Endothelial cell of umbilical vein (primary cell): ENCODE results near the gene CCDC196. TPM values are rescaled to one million over a fixed set of nuclear protein-coding genes. Genes with fewer than 3 reads are reported as not detected.

ENCODE experiments used
- BruUV-seq: library from RNA; stranded (reverse); fragments of 400-500 nt; replicated peaks from 2 replicates; lab custom pipeline; 2021; lab: Mats Ljungman, UMichigan
- CTCF ChIA-PET: fragments of 300-600, 350-600 bp; sonication (Branson Sonifier 250); formaldehyde crosslinking; loops from one replicate; lab custom pipeline; 2021; ENCODE audit warnings: antibody characterized with exemption, inconsistent platforms; lab: Charles Lee
- POLR2A ChIA-PET: fragments of 300-600, 350-600 bp; sonication (Branson Sonifier 250); formaldehyde crosslinking; loops from one replicate; lab custom pipeline; 2021; ENCODE audit warnings: antibody characterized with exemption, inconsistent platforms; lab: Charles Lee
- DNase-seq: peaks from one replicate; pipeline ENCODE4 v3.0.0-alpha.2; 2011; ENCODE audit warnings: low read depth, low spot score
- FAIRE-seq: peaks from 2 replicates; lab custom pipeline; 2011; peaks lifted over from hg19 to GRCh38; lab: Jason Lieb, UNC
- H2AFZ ChIP-seq: 2 replicates; pipeline ENCODE4 v1.6.0; 2012; ENCODE audit warnings: low read depth, low read length, control low read depth, inconsistent platforms
- H3K27ac ChIP-seq: 2 replicates; pipeline ENCODE4 v1.5.1; 2011; ENCODE audit warnings: low read depth, mild to moderate bottlenecking, control low read depth, low read length, moderate library complexity; ENCODE audit not compliant: insufficient read depth
- H3K27me3 ChIP-seq, 2 experiments: 2 replicates each; pipeline versions ENCODE4 v1.6.0 to v1.6.1; 2011; ENCODE audit warnings: low read length in 2 of 2, mixed read lengths in 1 of 2; ENCODE audit not compliant: control insufficient read depth in 2 of 2, insufficient read depth in 2 of 2
- H3K36me3 ChIP-seq, 2 experiments: 2 replicates in 1 of 2; 3 replicates in 1 of 2; pipeline ENCODE4 v1.5.1; 2011; ENCODE audit warnings: low read length in 2 of 2, mild to moderate bottlenecking in 1 of 2, moderate library complexity in 1 of 2; ENCODE audit not compliant: control insufficient read depth in 2 of 2, insufficient read depth in 2 of 2; ENCODE audit errors: extremely low read depth in 1 of 2
- H3K4me1 ChIP-seq: 3 replicates; pipeline ENCODE4 v1.5.1; 2011; ENCODE audit warnings: mild to moderate bottlenecking, low read length; ENCODE audit not compliant: control insufficient read depth, insufficient read depth; ENCODE audit errors: extremely low read depth
- H3K4me2 ChIP-seq: 2 replicates; pipeline ENCODE4 v1.6.1; 2011; ENCODE audit warnings: low read length, control low read depth, mixed read lengths; ENCODE audit not compliant: insufficient read depth
- H3K4me3 ChIP-seq, 3 experiments: fragments of 200-600 bp in 1 of 3; sonication (generic), shearing (Covaris generic) in 1 of 3; replicated peaks in 1 of 3; 2 replicates each; pipeline ENCODE4 v1.5.1; 2011 to 2016; ENCODE audit warnings: control low read depth in 3 of 3, low read length in 3 of 3, mild to moderate bottlenecking in 2 of 3, inconsistent platforms in 1 of 3, low read depth in 1 of 3, moderate library complexity in 1 of 3; ENCODE audit not compliant: insufficient read depth in 1 of 3
- H3K79me2 ChIP-seq: 2 replicates; pipeline ENCODE4 v1.6.0; 2012; ENCODE audit warnings: low read length, inconsistent platforms; ENCODE audit not compliant: control insufficient read depth, insufficient read depth
- H3K9ac ChIP-seq: replicated peaks from 2 replicates; pipeline ENCODE3; 2011; ENCODE audit warnings: low read length, control low read depth; ENCODE audit not compliant: insufficient read depth; ENCODE audit errors: extremely low read depth
- H3K9me1 ChIP-seq: replicated peaks from 3 replicates; pipeline ENCODE4 v1.6.0; 2011; ENCODE audit warnings: mild to moderate bottlenecking, low read length; ENCODE audit not compliant: control insufficient read depth, insufficient read depth; ENCODE audit errors: extremely low read depth
- H3K9me3 ChIP-seq: replicated peaks from 2 replicates; pipeline ENCODE4 v1.5.1; 2012; ENCODE audit warnings: low read length, inconsistent platforms; ENCODE audit not compliant: control insufficient read depth, insufficient read depth
- H4K20me1 ChIP-seq: replicated peaks from 2 replicates; pipeline ENCODE3; 2011; ENCODE audit warnings: mild to moderate bottlenecking, low read length; ENCODE audit not compliant: control insufficient read depth, insufficient read depth; ENCODE audit errors: extremely low read depth
- CTCF ChIP-seq, 2 donors: IDR thresholded peaks; 1 replicate in 1 of 2; 2 replicates in 1 of 2; pipeline ENCODE4 v1.5.1; 2011; ENCODE audit warnings: low read length in 2 of 2, mild to moderate bottlenecking in 2 of 2, moderate library complexity in 2 of 2, control low read depth in 1 of 2, inconsistent platforms in 1 of 2, low read depth in 1 of 2; ENCODE audit not compliant: insufficient read depth in 1 of 2; ENCODE audit errors: extremely low read depth in 1 of 2
- EZH2 ChIP-seq: IDR thresholded peaks from 2 replicates; pipeline ENCODE4 v1.6.1; 2012; ENCODE audit warnings: borderline replicate concordance, low read depth, mild to moderate bottlenecking, moderate library complexity, low read length, inconsistent platforms; ENCODE audit not compliant: severe bottlenecking
- FOS ChIP-seq: IDR thresholded peaks from 2 replicates; pipeline ENCODE4 v1.6.1; 2011; ENCODE audit warnings: mild to moderate bottlenecking, low read length, moderate library complexity, borderline replicate concordance; ENCODE audit not compliant: insufficient read depth
- GATA2 ChIP-seq: IDR thresholded peaks from 2 replicates; pipeline ENCODE4 v1.7.0; 2011; ENCODE audit warnings: low read depth, mild to moderate bottlenecking, moderate library complexity, mixed read lengths, low read length; ENCODE audit not compliant: insufficient read length, insufficient read depth
- JUN ChIP-seq: IDR thresholded peaks from 2 replicates; pipeline ENCODE4 v1.6.1; 2011; ENCODE audit warnings: borderline replicate concordance, low read depth; ENCODE audit not compliant: insufficient read length, insufficient read depth
- MAX ChIP-seq: IDR thresholded peaks from 2 replicates; pipeline ENCODE4 v1.6.1; 2011; ENCODE audit not compliant: insufficient read depth, insufficient read length
- MYC ChIP-seq: IDR thresholded peaks from one replicate; pipeline ENCODE4 v1.6.1; 2011; ENCODE audit warnings: mild to moderate bottlenecking, low read depth, low read length
- POLR2A ChIP-seq: IDR thresholded peaks from 2 replicates; pipeline ENCODE4 v1.6.1; 2012; ENCODE audit warnings: low read depth, mild to moderate bottlenecking, control low read depth, low read length
- POLR2AphosphoS5 ChIP-seq: IDR thresholded peaks from 2 replicates; pipeline ENCODE4 v1.6.1; 2012; ENCODE audit warnings: low read depth, mild to moderate bottlenecking, control low read depth, low read length, moderate library complexity; ENCODE audit not compliant: insufficient read depth
- dilution Hi-C: fragments of 300-500 bp; cut with MboI; formaldehyde crosslinking; loops from one replicate; pipeline ENCODE4 v1.15.0; 2019; ENCODE audit warnings: low sequenced_read_pairs; ENCODE audit not compliant: extremely low pct_ligation_motif_present
- intact Hi-C: fragments of 100-400 bp; cut with micrococcal nuclease; formaldehyde crosslinking; loops from one replicate; pipeline ENCODE4 v1.10.0; 2022
- polyA plus RNA-seq, 4 experiments: library from polyadenylated mRNA; depleted of rRNA in 3 of 4; stranded (reverse) in 3 of 4; unstranded in 1 of 4; fragments of >200 nt; gene quantifications; 2 replicates each; pipeline versions ENCODE4 v1.2.1 to v1.2.3, GENCODE V29; 2011 to 2012; ENCODE audit warnings: missing spikeins in 1 of 4
- total RNA-seq: library from RNA; stranded (reverse); gene quantifications from 2 replicates; pipeline ENCODE4 v1.2.3, GENCODE V29; 2021

The CCDC196 gene
- total and polyA plus RNA-seq, 2 donors (not counting 3 experiments of a cell fraction or from before 2014, with no cell fraction given): not detected

GRCh38 chr14:66453469-66453868, 32.7 kb upstream of the CCDC196 start:
- Histone ChIP-seq H3K9me1 (no peaks in the 10 kb centered on the region), H4K20me1 (no peaks in the 10 kb centered on the region), H3K27me3 (no peaks in the 10 kb centered on the region), H3K4me1 (no peaks in the 10 kb centered on the region), H3K9ac (no peak overlapping the region), H3K79me2 (no peaks in the 10 kb centered on the region), H3K27ac (no peak overlapping the region), H3K4me3 (no peak overlapping the region), H3K4me2 (no peak overlapping the region), H3K36me3 (no peaks in the 10 kb centered on the region), H2AFZ (no peak overlapping the region), H3K9me3 (no peaks in the 10 kb centered on the region)
- POLR2A ChIA-PET: no interaction called here
- dilution Hi-C loops (no loop called here), intact Hi-C loops (no loop called here)
- FAIRE-seq (no peak), DNase-seq (no peak)
- CTCF ChIA-PET: no interaction called here
- no TSS peak for BruUV-seq
- TF ChIP-seq MAX: no peak
- TF ChIP-seq POLR2AphosphoS5: no peak
- TF ChIP-seq MYC: no peak
- TF ChIP-seq CTCF (IDR thresholded peaks at IDR 0.05; ENCODE audit: extremely low read depth in 1 of 2, insufficient read depth in 1 of 2, low read depth in 1 of 2, low read length in 2 of 2): no peak
- no peak for TF ChIP-seq POLR2A
- TF ChIP-seq FOS: no peak
- TF ChIP-seq GATA2: no peak
- TF ChIP-seq JUN: no peak
- no peak for TF ChIP-seq EZH2
